Left forelimb (tissue), 1 donor: Measurements from ENCODE around the gene DLK2.
"Not testable (repeated sequence)": the region's sequence is repeated elsewhere in the genome, so short reads cannot be mapped to it uniquely, and the experiment has no call there.

ENCODE experiments used
- DNase-seq: peaks from one replicate; pipeline ENCODE4 v3.0.0-alpha.2; 2018; ENCODE audit warnings: low spot score

Gene DLK2

DNA sequence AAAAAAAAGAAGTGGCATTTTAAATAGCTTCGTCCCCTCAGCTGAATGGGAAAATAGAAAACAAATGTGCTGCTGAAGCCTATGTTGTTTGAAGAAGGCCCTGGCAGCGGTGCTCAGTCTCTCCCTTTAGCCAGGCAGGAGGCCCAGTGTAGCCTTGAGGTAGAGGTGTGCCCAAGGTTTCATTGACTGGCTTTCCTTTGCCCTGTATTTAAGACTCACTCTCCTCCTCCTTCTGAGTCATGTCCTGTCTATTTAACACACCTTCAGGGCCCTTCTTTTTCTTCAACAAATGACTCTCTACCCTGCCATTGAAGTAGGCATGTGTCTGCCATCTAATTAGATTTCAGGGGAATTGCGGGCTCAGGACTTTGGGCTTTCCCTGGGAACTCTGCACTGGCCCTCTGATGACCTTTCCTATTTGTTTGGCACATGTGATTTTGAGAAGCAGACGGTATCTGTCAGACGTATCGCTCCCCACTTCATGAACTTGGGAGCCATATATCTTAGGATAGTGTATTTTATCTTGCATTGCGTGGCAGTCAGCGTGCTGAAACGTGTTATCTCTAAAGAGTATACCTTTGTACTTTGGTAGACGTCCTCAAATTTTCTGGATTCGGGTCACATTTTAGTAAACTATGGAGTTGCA is 26.4 kb upstream of the DLK2 start:
- DNase-seq: no peak

DNA sequence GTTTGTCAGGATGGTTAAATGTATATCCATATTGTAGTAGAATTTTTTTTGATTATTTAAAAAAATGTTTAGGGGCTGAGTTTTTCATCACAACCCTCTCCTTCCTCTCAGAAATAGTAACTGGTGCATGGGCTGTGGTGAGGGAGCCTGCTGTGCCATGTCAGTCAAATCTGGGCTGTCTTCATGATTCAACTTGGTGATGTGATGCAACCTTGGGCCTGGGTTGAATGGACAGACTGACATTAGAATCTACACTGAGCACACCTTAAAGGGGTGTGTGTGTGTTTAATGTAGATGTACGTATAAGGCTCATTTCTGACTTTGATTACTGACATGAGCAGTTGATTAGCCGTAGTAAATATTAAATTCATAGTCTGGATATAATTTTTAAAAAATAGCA is 25.7 kb upstream of the DLK2 start:
- no peak for DNase-seq

GRCh38 chr6:43478008-43478372 is 22.6 kb upstream of the DLK2 start:
- DNase-seq: no peak

DNA sequence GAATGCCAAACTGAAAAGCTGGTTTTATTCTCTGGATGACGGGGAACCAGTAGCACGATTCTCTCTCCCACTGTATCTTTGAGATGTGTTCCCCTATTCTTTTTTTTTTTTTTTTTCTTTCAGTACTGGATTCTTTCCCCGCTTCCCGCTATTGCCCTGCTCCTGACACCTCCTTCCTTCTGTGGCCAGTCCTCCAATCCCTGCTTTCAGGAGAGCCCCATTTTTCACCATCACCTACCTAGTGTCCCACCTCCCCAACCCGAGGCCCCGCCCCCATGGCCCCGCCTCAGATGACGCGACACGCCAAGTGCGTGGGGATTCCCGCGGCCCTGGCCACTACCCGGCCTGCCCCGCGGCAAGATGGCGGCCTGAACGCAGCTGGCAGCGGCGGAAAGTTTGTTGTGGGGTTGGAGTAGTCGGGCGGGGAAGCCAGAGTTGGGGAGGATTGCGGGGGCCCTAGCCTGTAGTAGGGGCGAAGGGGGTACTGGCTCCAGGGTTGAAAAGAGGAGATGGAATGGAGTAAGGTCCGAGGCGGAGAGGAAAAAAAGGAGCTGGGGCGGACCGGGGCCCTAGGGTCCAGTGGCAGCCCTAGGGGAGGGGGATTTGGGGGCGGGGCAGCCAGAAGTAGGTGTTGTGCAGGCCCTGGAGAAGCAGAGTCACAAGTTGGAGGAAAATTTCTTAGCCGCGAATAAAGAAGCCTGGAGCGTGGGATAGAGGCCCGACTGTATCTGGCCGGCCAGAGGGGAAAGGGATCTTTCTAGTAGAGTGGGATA is 22.1 kb upstream of the DLK2 start, which contains the start of gene TJAP1:
TSS of gene TJAP1 (plus strand) at position 336 of the 773 bp plus-strand sequence. CDS start 21,432 bp downstream, outside the sequence.
- peak; percentile 97 for DNase-seq

DNA sequence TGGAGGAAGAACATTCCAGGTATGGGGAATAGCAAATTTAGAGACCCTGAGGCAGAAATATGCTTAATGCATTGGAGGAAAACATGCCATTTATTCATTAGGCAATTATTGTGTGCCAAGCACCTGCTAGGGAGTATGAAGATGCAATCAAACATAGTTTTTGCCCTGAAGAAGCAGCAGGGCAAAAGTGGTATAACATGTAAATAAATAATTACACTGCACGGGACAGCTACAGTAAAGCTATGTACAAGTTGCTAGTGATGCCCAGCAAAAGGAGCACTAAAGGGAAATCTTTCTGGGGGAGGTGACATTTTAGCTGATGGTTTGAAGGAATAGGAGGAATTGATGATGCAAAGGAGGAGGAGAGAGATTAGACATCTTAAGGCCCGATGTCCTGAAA is 21.4 kb upstream of the DLK2 start:
- no peak for DNase-seq

- DNase-seq: no peak
Measured at GRCh38 chr6:43475516-43475915, 20.2 kb upstream of the DLK2 start.

DNA sequence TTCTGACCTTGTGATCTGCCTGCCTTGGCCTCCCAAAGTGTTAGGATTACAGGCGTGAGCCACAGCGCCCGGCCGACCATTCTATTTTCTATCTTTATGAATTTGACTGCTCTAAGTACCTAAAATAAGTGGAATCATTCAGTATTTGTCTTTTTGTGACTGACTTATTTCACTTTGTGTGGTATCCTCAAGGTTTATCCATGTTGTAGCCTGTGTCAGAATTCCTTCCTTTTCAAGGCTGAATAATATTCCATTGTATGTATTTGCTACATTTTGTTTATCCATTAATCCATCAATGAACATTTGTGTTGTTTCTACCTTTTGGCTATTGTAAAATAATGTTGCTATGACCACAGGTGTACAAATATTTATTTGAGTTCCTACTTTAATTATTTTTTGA is 17.2 kb upstream of the DLK2 start:
- DNase-seq: no peak

- no peak for DNase-seq
Measured at GRCh38 chr6:43471399-43471798, 16.1 kb upstream of the DLK2 start.

DNA sequence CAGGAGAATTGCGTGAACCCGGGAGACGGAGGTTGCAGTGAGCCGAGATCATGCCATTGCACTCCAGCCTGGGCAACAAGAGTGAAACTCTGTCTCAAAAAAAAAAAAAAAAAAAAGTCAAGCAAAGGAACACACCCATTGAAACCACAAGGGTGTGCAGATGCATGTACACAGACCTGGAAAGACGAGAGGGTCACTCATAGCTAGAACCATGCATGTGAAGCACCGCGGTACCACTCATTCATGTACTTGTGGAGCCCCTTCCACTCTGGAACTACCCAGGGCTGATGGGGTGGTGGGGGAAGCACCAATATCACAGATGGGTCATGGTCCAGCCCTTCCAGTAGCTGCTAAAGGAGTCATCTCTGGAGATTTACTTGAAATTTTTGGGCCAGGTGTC is 14.6 kb upstream of the DLK2 start:
- no peak for DNase-seq

DNA sequence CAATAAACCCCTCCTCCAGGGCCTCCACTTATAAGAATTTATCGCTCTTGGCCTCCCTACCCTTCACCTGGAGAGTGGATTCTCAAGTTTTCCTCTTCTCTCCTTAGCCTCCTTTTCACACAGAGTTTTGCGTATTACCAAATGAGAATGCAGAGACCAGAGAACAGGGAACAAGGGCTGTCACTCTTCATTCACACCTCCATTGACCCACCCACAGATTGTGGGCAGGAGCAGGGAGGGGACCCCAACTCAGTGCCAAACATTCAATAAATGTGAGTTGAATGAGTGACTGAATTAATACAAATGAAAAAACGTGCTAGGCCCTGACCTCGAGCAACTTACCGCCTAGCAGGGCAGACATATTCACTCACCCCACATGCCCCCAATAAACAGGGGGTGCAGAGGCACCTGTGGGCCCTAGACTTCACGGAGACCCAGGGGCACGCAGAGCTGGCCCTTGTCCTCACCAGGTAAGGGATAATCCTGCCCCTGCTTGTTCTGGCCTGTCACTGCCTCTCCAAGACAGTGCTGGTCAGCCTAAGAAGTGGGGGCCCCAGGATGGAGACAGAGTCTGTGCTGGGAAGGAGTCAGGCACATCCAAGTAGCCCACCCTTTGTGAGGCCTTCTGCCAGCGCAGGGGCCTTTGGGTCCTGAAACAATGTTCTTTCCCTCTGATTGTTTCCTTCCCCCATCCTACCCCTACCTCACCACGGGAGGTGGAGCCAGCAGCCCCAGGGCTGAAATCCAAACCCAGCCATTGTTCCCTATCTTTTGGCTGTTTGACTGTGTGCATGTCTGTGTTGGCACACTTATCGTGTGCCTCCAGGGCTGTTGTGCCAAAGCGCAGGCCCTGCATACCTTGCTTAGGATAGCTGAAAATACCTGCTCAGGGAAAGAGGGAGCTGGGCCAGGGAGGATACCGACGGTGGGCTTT is 13.7 kb upstream of the DLK2 start:
- DNase-seq: no peak

GRCh38 chr6:43468240-43468639 is 12.9 kb upstream of the DLK2 start:
- no peak for DNase-seq

GRCh38 chr6:43467752-43468151 is 12.4 kb upstream of the DLK2 start:
- no peak for DNase-seq

DNA sequence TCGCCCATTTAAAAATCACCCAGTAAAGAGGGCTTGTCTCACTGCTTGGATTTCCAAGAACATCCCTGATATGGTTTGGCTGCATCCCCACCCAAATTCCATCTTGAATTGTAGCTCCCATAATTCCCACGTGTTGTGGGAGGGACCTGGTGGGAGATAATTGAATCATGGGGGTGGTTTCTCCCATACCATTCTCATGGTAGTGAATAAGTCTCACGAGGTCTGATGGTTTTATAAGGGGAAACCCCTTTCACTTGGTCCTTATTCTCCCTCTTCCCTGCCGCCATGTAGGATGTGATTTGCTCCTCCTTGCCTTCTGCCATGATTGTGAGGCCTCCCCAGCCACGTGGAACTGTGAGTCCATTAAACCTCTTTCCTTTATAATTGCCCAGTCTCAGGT is 11.9 kb upstream of the DLK2 start:
- not testable (repeated sequence) for DNase-seq

DNA sequence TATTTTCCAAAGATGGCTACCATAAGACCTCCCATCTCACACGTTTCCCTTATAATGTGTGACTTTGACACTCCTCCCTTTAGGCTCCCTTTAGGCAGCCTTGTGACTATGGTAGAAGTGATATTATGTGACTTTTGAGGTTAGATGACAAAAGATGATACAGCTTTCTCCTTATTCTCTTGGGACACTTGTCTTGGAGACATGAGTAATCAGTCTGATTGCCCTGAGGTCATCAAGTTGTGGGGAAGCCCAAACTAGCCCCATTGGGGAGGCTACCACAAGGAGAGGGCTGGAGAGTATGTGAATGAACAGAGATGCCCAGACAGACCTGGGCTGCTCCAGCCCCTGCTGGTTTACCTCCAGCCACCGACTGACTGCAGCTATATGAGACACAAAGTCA is 10.6 kb upstream of the DLK2 start:
- DNase-seq: no peak

GRCh38 chr6:43464337-43464736 is 9.0 kb upstream of the DLK2 start:
- no peak for DNase-seq

GRCh38 chr6:43461936-43462335 is 6.6 kb upstream of the DLK2 start:
- DNase-seq: no peak

DNA sequence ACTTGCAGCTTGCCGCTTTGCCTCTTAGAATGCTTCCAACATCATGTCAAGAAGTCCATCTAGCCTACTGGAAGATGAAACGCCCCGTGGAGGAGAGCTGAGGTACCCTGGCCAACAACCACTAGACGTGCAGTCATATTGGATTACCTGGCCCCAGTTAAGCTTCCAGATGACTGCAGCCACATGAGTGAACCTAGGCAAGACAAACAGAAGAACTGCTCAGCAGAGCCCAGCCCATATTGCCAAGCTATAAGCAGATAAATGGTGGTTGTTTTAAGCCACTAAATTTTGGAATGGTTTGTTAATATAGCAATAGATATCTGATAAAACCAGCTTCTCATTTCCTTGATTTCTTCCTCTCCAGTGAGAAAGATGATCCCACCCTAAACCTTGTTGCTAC is 4.7 kb upstream of the DLK2 start:
- DNase-seq: no peak

DNA sequence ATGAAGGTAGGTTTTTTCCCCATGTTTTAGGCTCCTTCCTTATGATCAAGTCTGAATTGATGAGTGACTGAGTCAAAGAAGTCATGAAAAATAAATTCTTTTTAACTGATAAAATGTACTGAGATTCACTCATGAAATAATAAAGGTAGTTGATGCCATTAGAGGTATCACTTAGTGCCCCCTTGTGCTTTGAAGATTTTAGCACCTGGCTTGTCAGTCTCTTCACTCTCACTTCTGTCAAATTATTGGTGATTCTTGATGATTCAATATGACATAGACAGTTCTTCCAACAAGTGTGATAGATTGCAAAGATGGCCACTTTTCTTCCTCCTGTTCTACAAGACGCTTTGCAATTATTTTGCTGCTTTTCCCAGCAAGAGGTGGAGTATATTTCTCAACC is 4.2 kb upstream of the DLK2 start:
- no peak for DNase-seq

GRCh38 chr6:43458154-43458553 is 2.8 kb upstream of the DLK2 start:
- DNase-seq: not testable (repeated sequence)

DNA sequence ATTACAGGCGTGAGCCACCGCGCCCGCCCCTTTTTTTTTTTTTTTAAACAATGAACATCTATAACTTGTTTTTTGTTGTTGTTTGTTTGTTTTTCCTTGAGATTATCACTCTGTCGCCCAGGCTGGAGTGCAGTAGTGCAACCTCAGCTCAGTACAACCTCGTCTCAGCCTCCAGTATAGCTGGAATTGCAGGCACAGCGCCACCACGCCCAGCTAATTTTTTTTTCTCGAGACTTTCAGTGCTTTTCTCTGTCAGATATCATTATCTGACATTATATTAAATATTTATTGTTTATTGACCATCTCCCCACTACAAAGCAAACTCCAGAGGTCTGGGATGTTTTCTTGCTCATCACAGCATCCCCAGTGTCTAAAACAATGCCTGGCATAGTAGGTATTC is 2.3 kb upstream of the DLK2 start:
- DNase-seq: no peak

GRCh38 chr6:43454696-43455530 is 435 bp downstream of the DLK2 start:
- peak; percentile 90 for DNase-seq

DNA sequence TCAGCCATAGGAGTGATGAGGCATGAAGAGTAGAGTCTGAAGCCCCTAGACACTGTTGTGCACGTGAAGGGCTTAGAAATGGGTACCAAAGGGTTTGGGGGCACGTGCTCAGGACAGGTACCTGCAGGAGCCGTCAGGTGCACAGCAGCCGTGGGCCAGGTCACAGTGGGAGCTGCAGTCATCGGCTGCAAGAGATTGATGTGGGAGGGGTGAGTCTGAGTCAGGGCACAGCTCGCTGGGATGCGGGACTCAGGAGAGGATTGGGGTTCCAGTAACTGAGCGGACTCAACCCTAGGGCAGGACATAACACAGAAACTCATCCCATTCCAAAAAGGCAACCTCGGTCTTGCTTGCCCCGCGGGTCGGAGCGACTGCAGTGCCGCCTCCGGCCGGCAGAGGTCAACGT is 1.1 kb downstream of the DLK2 start:
- no peak for DNase-seq
